Measurements from ENCODE around the gene CD151. TPM values are rescaled to one million over a fixed set of nuclear protein-coding genes. Genes with fewer than 3 reads are reported as not detected.

Gene CD151
- total RNA-seq, 1 experiment from 2014 or later, result 115 TPM

GRCh38 chr11:791658-792534, 40.9 kb upstream of the CD151 start:
- TF ChIP-seq ZNF232 (CRISPR knock-in tag; IDR thresholded peaks at IDR 0.05) (no peak), ZBTB43 (CRISPR knock-in tag; IDR thresholded peaks at IDR 0.05) (no peak), NFYB (CRISPR knock-in tag; conservative IDR thresholded peaks at IDR 0.05; ENCODE audit: low read depth) (no peak), MAX (CRISPR knock-in tag; IDR thresholded peaks at IDR 0.05) (no peak)
- no peak overlapping the region for H3K4me3 Mint-ChIP-seq

GRCh38 chr11:792535-792821, 40.3 kb upstream of the CD151 start:
- DNase-seq (ENCODE audit: low spot score) (no peak), ATAC-seq (no peak)
- Mint-ChIP-seq H3K36me3 (no peaks in the 10 kb centered on the region), H3K27me3 (ENCODE audit: low read depth) (no peaks in the 10 kb centered on the region), H3K4me1 (peaks cover 22% of the 10 kb centered on the region), H3K4me3 (no peak overlapping the region), H3K27ac (no peak overlapping the region), H3K9me3 (no peaks in the 10 kb centered on the region)
- TF ChIP-seq, protein P1, sequence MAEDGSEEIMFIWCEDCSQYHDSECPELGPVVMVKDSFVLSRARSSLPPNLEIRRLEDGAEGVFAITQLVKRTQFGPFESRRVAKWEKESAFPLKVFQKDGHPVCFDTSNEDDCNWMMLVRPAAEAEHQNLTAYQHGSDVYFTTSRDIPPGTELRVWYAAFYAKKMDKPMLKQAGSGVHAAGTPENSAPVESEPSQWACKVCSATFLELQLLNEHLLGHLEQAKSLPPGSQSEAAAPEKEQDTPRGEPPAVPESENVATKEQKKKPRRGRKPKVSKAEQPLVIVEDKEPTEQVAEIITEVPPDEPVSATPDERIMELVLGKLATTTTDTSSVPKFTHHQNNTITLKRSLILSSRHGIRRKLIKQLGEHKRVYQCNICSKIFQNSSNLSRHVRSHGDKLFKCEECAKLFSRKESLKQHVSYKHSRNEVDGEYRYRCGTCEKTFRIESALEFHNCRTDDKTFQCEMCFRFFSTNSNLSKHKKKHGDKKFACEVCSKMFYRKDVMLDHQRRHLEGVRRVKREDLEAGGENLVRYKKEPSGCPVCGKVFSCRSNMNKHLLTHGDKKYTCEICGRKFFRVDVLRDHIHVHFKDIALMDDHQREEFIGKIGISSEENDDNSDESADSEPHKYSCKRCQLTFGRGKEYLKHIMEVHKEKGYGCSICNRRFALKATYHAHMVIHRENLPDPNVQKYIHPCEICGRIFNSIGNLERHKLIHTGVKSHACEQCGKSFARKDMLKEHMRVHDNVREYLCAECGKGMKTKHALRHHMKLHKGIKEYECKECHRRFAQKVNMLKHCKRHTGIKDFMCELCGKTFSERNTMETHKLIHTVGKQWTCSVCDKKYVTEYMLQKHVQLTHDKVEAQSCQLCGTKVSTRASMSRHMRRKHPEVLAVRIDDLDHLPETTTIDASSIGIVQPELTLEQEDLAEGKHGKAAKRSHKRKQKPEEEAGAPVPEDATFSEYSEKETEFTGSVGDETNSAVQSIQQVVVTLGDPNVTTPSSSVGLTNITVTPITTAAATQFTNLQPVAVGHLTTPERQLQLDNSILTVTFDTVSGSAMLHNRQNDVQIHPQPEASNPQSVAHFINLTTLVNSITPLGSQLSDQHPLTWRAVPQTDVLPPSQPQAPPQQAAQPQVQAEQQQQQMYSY (CRISPR knock-in tag; IDR thresholded peaks at IDR 0.05), result no peak
- no peak for TF ChIP-seq GRHL2 (CRISPR knock-in tag; IDR thresholded peaks at IDR 0.05; ENCODE audit: insufficient replicate concordance, severe bottlenecking)
- TF ChIP-seq CBFB (CRISPR knock-in tag; IDR thresholded peaks at IDR 0.05; ENCODE audit: low read depth), result no peak
- no peak for TF ChIP-seq TEAD1 (CRISPR knock-in tag; IDR thresholded peaks at IDR 0.05)
- no peak for TF ChIP-seq ZNF121 (CRISPR knock-in tag; IDR thresholded peaks at IDR 0.05)
- no peak for TF ChIP-seq GABPB1 (CRISPR knock-in tag; IDR thresholded peaks at IDR 0.05)
- no peak for TF ChIP-seq SMAD4 (CRISPR knock-in tag; IDR thresholded peaks at IDR 0.05)
- no peak for TF ChIP-seq CTCF (IDR thresholded peaks at IDR 0.05)
- no peak for TF ChIP-seq JAZF1 (CRISPR knock-in tag; IDR thresholded peaks at IDR 0.05)
- TF ChIP-seq SMAD3 (CRISPR knock-in tag; IDR thresholded peaks at IDR 0.05; ENCODE audit: borderline replicate concordance), result no peak
- TF ChIP-seq EMX1 (CRISPR knock-in tag; IDR thresholded peaks at IDR 0.05), result no peak
- TF ChIP-seq, protein P2, sequence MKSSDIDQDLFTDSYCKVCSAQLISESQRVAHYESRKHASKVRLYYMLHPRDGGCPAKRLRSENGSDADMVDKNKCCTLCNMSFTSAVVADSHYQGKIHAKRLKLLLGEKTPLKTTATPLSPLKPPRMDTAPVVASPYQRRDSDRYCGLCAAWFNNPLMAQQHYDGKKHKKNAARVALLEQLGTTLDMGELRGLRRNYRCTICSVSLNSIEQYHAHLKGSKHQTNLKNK (CRISPR knock-in tag; IDR thresholded peaks at IDR 0.05), result no peak
- no peak for TF ChIP-seq ZSCAN18 (CRISPR knock-in tag; IDR thresholded peaks at IDR 0.05)
- TF ChIP-seq RORB (CRISPR knock-in tag; IDR thresholded peaks at IDR 0.05), result no peak
- ChIA-PET POLR2A (interaction anchor here (1.0 to 1.6 kb wide), 2 partner anchors 9 to 27 kb away, joined by 3 to 5 read pairs; partner anchors contain the start of gene PNPLA2), CTCF (no interaction called here)

More at GRCh38 chr11:791658-792534, 40.9 kb upstream of the CD151 start:
- H3K9me3 Mint-ChIP-seq, result no peaks in the 10 kb centered on the region
- CTCF ChIA-PET, result interaction anchor here (2.5 kb wide), 1 partner anchor 56 kb away, joined by 8 read pairs; no protein-coding TSS in a partner anchor
- ATAC-seq, result no peak
- no peaks in the 10 kb centered on the region for H3K36me3 Mint-ChIP-seq
- H3K27me3 Mint-ChIP-seq (ENCODE audit: low read depth), result no peaks in the 10 kb centered on the region
- H3K4me1 Mint-ChIP-seq, result peaks cover 20% of the 10 kb centered on the region
- no peak overlapping the region for H3K27ac Mint-ChIP-seq
- POLR2A ChIA-PET, result interaction anchor here (1.6 kb wide), 1 partner anchor 9 kb away, joined by 5 read pairs; no protein-coding TSS in a partner anchor
- no peak for DNase-seq (ENCODE audit: low spot score)

Measured in WTC11 (cell line).